ENCODE results near the gene C1S.

GRCh38 chr12:7035463-7035862 is 25.1 kb upstream of the C1S start:
- TF ChIP-seq, protein P1, sequence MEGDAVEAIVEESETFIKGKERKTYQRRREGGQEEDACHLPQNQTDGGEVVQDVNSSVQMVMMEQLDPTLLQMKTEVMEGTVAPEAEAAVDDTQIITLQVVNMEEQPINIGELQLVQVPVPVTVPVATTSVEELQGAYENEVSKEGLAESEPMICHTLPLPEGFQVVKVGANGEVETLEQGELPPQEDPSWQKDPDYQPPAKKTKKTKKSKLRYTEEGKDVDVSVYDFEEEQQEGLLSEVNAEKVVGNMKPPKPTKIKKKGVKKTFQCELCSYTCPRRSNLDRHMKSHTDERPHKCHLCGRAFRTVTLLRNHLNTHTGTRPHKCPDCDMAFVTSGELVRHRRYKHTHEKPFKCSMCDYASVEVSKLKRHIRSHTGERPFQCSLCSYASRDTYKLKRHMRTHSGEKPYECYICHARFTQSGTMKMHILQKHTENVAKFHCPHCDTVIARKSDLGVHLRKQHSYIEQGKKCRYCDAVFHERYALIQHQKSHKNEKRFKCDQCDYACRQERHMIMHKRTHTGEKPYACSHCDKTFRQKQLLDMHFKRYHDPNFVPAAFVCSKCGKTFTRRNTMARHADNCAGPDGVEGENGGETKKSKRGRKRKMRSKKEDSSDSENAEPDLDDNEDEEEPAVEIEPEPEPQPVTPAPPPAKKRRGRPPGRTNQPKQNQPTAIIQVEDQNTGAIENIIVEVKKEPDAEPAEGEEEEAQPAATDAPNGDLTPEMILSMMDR (IDR thresholded peaks at IDR 0.05), result no peak
- TF ChIP-seq POLR2A (IDR thresholded peaks at IDR 0.05) (no peak), POLR2AphosphoS5 (IDR thresholded peaks at IDR 0.05) (no peak), EP300 (IDR thresholded peaks at IDR 0.05) (no peak)

Data from stomach (tissue), 4 donors.